SH-SY5Y (cell line): ENCODE data around the gene ITPR3.

Source experiments
- GATA2 ChIP-seq: IDR thresholded peaks from 2 replicates; pipeline ENCODE4 v1.6.1; 2011; ENCODE audit warnings: mild to moderate bottlenecking, low read depth, low read length
- GATA3 ChIP-seq: IDR thresholded peaks from 2 replicates; pipeline ENCODE4 v1.6.1; 2011; ENCODE audit warnings: low read depth, mild to moderate bottlenecking, low read length, moderate library complexity

The ITPR3 gene

DNA sequence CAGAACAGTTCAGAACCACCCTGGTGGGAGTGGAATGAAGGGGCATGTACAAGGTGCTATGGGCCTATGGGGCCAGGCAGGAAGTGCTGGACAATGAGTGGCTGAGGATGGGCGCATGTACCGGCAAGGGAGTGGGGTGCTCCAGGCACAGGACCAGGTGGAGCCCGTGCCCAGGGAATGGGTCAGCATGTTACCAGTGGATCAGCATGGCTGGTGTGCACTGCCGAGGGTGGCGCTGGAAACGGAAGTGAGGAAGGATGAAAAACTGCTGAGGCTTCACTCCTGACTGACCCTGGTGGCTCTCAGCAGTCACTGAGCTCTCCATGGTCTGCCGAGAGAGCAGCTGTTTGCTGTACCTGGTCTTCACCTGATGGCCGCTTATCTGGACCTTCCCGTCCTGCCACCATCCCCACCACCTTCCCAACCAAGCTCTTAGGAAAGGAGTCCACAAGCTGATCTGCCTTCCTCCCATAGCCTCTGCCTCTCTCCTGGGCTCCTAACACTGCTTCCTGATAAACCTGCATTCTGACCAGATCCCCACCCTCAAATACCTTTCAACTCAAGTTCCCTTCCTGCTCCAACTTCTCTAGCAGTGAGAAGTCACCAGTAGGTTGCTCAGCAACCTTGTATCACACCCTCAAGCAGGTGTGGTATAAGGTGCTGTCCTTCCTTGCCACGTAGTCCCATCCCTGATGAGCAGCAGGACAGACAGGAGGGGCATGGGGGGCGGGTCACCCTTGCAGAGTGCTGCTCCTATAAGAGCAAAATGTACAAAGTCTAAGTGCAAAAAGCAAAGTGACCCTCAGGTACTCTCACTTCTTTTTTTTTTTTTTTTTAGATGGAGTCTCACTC is 83.3 kb downstream of the ITPR3 start:
- TF ChIP-seq GATA3 (no peak), GATA2 (no peak)

DNA sequence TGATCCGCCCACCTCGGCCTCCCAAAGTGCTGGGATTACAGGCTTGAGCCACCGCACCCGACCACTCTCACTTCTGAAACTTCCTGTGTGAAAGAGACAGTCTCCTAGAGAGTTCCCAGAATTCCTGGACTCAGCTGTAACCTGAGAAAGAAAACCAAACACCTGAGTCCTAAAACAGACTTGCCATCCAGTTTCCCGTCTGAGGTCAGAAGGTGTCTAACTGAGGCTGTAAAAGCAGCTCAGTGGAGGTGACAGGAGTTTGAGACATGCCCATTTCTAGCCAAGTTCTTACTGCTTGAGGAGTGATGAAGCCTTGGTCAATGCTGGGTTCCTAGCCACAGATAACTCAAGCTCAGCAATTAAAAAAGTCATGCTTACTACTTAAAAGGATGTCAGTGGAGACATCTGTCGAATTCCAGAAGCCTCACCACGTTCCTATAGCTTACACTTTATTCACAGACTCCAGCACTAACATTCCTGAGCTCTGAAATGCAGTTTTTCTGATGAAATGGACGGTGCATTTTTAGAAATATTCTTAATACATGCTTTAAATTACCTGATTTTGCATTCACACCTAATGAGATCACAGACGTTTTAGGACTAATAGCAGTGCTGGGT is 84.3 kb downstream of the ITPR3 start:
- no peak for TF ChIP-seq GATA2
- no peak for TF ChIP-seq GATA3

DNA sequence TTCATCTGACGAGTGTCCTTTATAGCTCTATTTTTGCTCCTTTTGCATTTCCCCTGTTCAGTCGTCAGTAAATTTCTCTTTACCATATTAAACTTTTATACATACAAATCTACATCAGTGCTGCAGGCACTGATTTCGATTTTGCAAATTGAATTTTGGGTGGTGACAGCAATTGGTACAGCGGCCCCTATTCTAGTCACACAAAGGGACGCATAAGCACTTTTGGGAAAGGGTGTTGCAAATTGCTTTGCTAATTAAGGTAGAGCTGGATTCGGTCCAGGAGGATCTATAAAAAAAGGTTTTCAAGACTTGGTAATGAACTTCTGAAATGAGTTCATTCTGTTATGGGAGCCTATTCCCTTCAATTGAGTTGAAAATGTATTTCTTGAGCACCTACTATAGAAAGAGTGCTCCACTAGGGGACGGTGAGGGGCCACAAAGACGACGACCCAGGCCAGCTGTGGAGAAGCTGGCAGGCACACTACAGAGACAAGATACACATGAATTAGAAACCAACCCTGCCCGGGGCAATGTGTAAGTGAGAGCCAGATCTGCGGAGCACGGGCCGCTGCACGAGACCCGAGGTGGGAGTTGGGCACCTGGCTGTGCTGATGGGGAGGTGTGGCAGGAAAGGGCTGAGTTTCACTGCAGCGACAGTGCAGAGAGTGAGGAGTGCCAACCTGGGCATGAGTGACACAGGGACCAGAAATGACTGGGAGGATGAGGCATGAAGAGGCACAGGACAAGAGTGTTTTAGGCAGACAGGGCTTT is 85.0 kb downstream of the ITPR3 start:
- TF ChIP-seq GATA3 = no peak

DNA sequence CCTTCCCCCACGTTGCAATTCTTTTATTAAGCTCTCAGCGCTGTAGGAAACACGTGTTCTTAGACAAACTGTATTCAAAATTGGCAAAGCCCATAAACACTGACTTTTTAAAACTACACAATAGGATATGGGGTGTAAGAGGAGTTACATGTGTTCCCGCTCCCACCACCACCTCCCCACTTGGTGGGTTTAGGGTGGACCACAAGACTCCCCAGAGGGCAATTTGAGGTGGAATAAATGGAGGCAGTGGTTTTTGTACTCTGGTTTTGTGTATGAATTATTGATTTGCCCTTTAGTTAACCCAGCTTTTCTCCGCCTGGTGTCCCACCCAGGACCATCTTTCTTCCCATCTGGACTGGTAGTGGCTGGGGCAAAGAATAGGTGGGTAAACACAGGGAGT is 86.6 kb downstream of the ITPR3 start:
- TF ChIP-seq GATA3 = no peak
- TF ChIP-seq GATA2 = no peak

DNA sequence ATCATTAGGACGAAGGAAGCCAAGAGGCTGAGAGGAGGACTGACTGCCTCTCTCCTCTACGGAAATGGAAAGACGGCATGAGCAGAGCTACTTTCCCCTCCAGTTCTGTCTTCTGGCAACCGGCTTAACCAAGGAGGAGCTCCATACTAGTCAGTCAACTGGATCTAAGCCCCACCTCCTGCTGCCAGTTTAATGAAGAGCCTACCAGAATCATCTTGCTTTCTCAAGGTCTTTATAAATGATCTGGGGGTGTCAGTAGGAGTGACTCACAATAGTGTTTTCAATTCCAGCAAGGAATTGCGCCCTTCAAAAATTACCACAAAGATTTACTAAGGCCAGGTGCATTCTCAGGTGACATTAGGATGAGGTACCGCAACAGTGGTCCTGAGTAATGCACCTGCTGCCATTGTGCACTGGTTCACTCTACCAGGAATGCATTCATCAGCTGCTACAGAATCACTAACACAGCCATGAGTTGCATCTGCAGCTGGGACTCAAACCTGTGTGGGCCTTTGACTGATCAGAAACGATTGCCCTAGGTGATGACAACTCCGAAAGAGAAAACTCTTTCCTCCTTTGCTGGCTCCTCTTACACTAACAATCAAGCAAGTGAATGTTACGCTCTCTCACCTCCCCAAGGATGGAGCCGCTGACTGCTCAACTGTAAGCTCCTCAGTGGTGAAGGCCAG is 87.5 kb downstream of the ITPR3 start:
- TF ChIP-seq GATA3 = no peak
- no peak for TF ChIP-seq GATA2

DNA sequence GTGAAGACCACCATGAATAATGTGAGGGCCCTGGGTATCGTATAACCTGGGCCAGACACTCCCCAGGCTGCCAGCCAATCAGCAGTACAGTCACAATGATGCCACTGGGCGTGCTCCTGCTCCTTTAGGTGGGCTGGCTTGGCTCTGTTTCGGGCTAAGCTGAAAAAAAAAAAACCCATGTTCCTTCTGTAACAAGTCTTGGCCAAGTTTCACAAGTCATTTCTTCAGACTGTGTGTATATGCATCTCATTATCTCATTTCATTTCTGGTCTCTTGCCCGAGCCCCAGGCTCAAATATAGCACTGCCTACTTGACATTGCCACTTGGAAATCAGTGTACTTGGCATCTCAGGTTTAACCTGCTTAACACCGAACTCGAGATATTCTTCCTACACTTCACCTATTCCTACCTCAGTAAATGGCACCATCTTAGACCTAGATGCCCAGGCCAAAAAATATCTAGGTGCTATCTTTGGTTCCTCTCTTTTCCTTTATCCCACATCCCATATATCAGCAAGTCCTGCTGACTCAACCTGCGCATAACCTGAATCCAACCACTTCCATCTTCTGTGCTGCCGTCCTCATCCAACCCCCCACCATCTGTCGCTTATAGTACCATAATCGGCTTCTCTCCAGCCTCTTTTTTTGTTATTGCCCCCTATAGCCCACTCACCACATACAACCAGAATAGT is 88.6 kb downstream of the ITPR3 start:
- TF ChIP-seq GATA3 (no peak), GATA2 (no peak)

DNA sequence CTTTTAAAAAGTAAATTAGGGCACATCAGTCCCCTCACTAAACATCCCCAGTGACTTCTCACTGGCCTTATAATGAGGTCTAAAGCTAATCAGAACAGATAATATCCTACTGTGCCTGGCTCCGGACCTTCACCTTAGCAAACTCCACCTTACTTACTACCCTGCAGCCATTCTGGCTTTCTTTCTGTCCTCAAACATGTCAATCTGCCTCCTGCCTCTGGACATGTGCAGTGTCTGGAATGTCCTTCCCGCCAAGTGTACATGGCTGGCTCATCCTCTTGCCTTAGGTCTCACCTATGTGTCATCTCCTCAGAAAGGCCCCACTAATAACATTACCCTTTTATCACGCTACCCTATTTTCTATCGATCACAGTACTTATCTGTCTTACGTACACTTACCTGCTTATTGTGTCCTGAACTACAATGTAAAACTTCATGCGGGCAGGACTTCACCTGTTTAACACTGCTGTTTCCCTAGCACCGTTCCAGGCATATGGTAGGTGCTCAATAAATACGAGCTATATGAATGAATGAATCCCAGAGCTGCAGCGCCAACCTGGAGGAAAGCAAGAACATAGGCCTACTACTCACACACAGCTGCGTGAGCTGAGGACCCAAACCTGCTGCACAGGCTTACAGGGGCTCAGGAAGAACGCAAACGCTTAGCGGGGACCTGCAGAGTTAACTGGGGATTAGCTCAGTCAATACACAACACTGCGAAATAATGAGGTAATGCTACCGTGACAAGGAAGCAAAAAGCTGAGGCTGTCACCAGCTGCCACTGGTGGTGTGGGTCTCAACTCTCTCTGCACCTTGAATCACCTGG is 89.4 kb downstream of the ITPR3 start:
- no peak for TF ChIP-seq GATA3
- TF ChIP-seq GATA2 = no peak

DNA sequence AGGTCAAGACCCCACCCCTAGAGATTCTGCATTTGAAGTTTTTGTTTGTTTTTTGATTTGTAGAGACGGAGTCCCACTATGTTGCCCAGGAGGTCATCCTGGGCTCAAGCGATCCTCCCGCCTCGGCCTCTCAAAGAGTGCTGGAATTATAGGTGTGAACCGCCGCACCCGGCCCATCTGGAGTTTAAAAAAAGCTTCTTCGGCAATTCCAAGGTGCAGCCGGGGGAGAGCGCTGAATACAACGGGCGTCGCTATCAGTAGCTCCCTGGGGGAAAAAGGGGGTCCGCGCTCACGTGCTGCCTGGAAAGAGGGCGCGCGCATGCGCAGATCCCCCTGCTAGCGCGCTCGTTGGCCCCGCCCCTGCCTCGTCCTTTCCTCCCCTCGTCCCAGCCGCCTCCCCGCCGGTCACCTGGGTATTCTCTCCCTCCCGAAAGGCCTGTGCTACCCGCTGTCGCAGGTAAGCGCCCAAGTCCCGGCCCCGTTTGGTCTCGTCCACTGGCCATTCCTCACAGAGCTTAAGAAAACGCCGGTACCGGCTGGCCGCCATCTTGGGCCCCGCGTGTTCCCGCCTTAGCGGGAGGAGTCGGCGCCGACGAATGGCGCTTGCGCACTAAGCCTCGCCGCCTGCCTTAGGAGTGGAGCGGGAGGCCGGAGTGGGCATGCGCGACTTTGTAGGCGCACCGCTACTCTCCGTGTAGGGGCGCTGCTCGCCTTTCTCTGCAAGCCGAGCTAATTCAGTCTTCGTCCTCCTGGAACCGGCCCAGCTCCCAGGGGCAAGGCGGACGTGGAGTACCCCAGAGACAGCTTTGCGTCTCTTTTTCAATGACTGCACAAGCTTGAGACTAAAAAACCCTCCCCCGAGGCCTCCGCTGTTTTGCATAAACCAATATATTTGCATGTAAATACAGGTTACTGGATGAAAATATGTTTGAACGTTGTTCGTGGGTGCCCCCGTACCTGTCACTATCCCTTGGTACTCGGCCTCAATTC is 90.3 kb downstream of the ITPR3 start, which contains the start of gene UQCC2:
TSS of gene UQCC2 (minus strand) at position 561 of the 990 bp plus-strand sequence. CDS start at position 547, 14 bp downstream.
- TF ChIP-seq GATA2 (no peak), GATA3 (no peak)

DNA sequence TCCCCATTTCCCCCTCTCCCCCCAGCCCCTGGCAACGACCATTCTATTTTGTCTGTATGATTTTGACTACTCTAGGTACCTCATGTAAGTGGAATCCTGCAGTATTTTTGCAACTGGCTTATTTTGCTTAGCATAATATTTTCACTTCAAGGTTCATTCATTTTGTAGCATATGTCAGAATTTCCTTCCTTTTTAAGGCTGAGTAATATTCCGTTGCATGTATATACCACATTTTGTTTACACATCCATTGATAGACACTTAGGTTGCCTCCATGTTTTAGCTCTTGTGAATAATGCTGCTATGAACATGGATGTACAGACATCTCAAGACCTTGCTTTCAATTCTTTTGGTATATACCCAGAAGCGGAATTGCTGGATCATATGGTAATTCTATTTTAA is 91.8 kb downstream of the ITPR3 start:
- TF ChIP-seq GATA2 (no peak), GATA3 (no peak)

DNA sequence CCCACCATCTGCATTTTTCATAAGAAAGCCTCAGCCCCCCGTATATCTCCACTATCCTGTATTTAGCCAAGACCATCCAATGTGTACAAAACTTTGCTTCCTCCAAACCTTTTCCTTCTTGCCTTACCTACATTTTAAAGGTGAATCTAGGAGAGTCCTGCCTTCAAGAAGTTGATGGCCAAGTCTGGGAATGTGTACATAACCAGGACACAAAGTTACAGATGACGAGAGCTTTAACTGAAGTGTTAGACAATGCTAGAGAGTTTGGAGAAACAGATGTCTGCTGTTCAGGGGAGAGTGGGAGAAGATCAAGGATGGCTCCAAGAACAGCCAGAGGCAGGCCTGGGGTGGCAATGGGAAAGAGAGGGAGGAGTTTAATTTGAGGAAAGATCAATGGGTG is 92.7 kb downstream of the ITPR3 start:
- no peak for TF ChIP-seq GATA3
- TF ChIP-seq GATA2 = no peak

DNA sequence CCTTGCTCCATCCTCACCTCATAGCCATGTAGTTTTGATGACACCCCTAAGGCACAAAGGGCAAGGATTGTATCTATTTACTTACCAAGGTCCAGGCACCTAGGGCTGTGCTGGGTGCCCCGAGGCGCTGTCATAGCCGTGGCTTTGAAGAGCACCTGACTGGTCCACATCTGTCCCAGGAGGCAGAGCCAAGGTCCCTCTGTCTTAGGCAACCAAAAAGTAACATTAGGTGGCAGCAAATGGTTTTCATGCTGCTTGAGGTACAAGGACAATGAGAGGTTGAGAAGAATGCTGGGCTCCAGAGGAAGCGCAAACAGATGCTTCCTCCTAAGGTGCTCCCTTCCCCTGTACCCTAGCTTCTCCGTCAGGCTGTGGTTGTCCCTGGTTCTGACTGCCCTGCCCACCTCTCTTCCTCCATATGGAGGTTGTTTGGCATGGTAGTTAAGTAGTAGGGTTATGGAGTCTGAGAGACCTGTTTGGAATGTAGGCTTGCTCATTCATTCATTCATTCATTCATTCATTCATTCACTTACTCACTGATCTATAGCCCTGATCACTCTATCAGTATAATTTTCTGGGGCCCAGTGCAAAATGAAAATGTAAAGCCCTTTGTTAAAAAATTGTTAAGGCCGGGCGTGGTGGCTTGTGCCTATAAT is 93.4 kb downstream of the ITPR3 start:
- TF ChIP-seq GATA3 = no peak
- TF ChIP-seq GATA2 = no peak
